GM19023 (cell line): Measurements from ENCODE around the gene CNOT6.

Experiments used
- ATAC-seq: cut with Tn5 transposase; IDR thresholded peaks from one replicate; pipeline ENCODE4 v1.9.1; 2021; ENCODE audit warnings: mild to moderate bottlenecking, moderate library complexity; ENCODE audit not compliant: unreplicated experiment

The CNOT6 gene

DNA sequence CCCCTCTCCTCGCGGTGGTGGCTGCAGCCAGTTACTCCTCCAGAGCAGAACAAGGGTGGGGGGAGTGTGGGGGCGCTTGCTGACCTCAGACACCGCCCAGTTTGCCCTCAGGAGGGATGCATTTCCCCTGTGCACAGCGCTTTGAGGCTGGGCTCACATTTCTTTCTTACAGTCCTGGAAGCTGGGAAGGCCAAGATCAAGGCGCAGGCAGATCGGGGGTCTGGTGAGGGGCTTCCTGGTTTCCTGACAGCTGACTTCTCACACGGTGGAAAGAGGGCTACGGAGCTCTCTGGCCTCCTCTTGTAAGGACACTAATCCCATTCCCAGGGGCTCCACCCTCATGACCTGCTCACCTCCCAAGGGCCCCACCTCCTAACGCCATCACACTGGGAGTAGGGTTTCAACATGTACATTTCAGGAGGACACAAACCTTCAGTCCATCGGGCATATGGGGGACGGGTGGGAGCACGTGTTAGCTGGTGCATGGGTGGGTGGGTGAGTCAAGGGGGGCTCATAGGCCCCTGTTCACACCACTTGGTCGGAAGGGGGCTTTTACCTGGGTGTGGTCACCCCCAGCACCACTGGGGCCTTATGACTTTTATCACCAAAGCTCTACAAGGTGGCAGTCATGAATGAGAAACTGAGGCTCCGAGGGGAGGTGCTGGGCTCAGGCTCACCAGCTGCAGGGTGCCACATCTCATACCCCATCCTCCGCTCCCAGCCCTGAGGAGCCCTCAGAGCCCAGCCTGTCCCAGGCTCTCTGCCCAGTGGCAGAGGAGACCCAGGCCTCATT is 104.8 kb downstream of the CNOT6 start:
- no peak for ATAC-seq

DNA sequence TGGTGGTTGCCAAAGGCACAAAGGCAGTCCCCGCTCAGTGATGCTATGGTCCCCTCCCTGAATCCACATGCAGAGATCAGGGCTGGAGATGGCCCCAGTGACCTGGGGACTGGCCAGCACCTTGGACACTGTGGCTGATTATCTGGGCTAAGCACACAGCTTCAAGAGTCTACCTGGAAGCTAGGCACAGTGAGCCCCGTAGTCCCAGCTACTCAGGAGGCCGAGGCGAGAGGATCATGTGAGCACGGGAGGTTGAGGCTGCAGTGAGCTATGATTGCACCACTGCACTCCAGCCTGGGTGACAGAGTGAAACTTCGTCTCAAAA is 105.4 kb downstream of the CNOT6 start:
- ATAC-seq, result no peak

DNA sequence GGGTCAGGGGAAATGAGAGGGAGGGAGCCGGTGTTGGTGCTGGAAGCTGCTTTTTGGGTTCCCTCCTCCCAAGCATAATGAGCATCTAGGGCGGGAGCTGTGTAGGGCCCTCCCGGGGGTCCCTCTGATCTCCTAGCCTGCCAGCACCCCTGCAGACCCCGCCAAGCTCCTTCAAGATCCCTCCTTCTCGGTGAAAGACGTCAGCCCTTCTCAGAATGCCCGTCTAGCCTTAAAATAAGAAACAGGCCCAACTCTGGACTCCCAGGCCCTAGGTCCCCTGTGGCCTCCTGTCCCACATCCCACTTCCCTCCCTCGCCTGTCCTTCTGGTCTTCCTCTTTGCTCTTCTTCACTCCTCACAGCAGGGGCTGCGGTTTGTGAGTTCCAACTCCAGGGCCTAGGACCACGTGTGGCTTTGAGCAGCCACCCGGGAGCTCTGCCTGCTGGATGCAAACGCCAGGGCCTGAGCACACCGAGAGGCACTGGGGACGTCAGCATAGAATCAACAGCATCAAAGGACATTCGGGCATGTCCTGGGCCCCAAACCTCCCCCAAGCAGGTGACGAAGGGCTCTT is 105.9 kb downstream of the CNOT6 start:
- ATAC-seq, result no peak

DNA sequence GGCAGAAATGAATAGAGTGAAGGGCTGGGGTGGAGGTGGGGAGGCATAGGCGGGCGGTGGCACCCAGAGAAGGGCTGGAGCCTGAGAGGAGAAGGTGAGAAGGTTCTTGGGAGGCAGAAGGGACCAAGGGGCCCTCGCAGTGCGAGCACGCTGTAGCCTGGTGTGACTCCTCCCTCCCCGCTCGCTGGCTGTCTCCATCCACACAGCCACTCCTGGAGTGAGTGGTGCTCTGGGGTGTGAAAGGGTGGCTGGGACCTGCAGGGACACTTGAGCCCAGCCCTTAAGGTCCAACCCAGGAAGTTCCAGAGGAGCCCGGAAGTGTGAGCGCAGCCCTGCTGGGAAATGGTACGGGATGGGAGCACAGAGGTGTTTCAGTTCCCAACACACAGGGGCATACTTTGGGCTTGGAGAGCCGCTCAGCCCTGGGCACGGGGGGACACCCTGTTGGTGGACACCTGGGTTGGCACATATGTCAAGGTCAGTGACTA is 106.4 kb downstream of the CNOT6 start:
- ATAC-seq, result no peak

DNA sequence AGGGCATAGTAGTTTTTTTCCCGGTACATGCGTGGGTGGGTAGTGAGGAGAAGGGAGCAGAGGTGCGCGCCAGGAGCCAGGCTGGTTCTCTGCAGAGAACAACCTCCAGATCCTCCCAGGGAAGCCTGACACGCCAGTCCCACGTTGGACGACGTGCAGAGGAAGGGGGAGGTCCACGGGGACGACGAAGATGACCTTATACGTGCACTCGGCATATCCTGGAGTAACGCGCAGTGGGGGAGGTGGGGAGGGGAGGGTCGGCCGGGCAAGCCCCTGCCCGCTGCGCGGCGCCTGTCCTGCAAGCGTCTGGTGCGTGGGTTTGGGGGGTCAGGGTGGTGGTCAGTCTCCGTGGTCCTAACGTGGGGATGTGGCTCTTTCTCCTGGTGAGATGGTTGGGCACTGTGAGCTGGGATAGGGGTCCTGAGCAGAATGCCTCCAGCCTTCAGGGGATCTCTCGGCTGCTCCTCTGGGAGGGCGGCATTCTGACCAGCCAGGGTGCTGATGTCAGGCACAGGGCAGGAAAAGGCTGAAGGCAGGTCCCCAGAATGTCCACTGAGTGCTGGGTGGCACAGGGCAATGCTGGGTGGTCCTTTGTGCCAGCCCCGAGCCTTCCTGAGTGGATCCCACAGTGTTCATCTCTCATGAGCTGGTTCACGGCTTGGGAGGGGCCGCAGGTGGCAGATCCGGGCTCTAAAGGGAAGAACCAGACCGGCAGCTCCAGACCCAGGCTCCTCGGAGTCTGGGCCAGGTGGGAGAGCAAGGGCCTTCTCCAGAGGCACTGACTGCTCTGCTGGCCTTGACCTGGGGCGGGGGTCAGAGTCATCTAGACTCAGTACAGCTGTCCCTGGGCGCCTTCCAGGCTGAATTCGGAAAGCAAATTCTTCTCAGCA is 107.7 kb downstream of the CNOT6 start:
- ATAC-seq, result no peak

DNA sequence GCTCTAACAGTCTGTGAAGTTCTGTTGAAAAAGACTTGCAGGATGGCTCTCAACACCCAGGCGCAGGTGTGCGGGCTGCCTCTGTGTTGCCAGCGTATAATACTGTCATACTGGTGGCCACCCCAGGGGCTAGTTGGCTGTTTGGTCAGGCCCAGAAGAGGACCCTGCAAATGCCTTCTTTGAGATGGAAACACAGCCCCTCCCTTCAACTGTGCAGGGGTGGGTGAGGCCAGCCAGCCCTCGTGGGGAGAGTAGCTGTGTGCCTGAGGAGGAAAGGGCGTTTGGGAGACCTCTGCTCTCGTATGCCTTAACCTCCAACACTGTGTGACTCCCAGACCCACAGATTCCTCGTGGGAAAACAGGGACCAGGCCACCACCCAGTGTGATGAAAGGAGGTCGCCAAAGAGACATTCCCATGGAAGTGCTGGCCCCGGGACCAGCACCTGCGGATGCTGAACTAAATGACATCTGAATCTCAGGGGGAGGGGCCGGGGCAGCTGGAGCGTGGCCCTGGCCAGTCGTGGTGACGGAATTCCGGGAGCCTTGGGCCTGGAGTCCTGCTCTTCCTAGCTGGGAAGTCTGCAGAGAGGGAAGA is 108.4 kb downstream of the CNOT6 start:
- no peak for ATAC-seq

DNA sequence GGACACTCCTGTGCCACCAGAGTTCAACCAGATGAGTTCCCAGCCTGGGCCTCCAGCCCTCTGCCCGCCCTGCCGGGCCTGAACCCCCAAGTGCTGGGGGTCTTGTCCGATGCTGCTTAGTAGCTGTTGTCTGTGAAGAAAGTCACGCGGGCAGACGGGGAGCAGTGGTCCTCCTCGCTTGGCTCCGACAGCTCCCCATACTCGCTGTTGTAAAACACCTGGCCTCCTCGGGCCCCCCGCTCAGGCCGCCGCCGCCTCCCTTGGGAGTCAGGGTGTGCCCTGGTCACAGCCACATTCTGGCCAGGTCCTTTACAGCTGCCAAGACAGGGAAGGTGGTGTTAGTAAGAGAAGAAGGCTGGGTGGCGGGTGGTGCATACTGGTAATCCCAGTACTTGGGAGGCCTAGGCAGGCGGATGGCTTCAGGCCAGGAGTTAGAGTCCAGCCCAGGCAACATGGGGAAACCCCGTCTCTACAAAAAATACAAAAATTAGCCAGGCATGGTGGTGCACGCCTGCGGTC is 109.0 kb downstream of the CNOT6 start:
- ATAC-seq, result no peak

DNA sequence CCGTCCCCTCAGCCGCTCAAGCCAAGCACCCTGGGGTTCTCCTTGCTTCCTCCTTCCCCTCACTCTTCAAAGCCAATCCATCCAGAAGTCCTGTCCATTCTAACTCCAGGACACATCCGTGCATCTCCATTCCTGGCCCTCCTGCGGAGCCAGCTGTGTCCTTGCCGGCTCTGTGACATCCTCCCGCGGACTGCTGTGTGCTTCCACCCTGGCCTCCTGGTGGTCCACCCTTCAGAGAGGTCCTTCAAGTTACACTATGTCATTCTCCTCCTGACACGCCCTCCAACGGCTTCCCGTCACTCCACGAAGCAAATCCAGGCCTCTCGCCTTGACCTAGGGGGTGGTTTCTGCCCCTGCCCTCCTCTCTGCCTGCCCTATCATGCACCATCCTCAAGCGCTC is 110.1 kb downstream of the CNOT6 start:
- ATAC-seq, result no peak

DNA sequence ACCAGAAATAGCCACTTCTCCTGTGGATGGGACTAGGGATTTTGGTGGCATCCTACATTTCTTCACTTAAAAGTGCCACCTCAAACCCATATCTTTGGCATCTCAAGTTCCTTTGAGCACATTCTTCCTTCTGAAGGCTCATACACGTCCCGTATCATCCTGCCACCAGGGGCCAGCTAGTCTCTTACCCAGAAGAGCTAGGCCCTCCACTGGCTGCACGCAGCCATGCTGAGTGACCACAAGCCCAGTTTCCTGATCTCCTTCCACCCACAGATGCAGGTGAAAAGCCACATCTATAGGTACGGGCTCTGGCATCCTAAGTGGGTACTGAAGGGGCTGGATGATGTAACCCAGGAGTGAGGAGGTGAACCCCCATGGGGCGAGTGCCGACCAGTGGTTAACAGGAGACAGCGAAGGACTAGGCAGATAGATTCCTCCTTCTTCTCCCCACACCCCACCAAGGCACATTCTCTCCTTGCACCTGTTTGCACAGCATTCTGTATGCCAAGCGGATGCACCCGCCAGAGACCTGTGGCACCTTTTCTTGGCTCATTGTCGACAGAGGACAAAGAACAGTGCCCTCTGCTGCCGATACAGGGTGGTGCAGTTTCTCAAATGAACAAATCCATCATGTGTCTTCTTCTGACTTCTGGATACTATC is 111.5 kb downstream of the CNOT6 start:
- no peak for ATAC-seq

DNA sequence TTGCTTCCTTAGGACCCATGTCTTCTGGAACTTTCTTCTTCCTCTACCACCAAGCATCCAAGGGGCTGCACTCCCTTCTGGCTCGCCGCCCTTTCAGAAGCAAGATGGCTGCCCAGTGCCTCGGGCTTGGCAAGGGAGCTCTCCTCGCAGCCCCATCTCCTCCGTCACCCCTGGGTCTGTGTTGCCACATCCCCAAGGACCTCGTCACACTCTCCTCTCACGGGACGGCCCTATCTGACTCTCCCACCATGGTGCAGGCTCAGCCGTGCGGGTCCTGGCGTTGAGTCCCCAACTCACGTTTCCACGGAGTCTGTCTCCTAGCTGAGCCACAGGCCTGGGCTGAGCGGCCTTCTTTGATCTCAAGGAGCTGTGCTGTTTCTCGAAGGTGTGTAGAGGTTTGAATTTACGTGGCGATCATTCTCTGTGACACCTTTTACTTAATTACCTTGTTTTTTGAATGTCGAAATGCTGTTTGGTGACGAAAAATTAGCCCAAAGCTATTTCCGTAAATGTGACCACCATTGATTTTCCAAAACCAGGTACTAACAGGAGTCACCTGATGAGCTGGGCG is 112.1 kb downstream of the CNOT6 start:
- ATAC-seq, result no peak

DNA sequence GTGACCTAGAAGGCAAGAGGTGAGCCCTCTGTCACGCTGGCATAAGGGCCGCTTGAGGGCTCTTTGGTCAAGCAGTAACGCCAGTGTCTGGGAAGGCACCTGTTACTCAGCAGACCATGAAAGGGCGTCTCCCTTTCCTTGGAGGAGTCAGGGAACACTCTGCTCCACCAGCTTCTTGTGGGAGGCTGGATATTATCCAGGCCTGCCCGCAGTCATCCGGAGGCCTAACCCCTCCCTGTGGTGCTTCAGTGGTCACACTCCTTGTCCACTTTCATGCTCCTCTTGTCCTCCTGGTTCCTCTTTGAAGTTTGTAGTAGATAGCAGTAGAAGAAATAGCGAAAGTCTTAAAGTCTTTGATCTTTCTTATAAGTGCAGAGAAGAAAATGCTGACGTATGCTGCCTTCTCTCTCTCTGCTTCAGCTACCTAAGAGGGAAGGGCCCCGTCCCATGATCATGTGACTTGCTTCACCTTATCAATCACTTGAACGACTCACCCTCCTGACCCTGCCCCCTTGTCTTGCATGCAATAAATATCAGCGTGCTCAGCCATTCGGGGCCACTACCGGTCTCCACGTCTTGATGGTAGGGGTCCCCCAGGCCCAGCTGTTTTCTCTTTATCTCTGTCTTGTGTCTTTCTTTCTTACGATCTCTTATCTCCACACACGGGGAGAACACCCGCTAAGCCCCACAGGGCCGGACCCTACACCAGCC is 113.8 kb downstream of the CNOT6 start:
- no peak for ATAC-seq

DNA sequence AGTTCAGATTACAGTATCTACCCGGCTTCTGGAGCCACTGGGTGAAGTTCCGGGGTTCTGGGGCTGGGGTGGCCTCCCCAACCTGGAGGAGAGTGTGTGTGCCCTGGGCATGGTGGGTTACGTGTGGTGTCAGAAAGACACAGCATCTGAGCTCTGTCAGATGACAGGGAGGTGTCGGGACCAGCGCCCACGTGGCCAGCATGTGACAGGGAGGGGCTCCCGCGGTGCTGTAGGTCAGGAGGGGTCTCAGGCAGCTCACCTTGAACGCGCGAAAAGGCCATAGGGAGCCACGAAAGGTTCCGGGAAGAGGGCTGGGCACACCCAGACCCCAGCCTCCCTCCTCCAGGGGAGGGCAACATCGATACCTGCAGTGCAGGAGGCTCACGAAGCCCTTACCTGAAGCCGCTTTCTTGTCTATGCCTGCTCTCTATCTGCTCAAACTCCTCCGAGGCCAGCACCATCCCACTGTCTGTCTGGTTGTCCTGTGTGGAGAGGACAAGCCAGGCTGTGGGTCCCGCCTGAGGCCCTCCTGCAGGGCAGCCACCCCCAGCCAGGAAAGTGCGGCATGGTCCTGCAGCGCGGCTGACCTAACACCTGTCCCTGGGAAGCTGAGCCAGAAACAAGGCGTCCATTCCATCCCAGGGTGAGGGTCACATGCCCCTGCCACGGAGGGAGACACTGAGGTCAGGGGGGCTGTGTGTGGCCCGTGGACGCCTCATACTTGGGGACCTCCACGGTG is 114.6 kb downstream of the CNOT6 start:
- no peak for ATAC-seq

DNA sequence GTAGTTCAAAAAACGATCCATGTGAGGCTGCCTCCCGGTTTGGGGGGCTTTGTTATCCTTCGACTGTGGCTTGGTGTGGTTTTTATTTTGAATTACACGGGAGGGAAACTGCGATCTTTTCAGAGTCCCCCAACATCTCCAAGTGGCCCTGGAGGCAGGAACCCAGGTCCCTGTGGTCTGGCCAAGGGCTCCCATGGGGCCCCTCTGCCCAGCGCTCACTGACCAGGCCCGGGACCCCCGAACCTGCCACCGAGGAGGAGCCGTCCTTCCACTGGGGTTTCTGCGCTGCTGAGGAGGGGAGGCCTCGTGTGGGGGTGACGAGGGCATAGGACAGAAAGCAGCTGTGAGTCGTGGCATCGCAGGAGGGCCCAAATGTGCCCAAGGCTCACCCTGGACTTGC is 115.2 kb downstream of the CNOT6 start:
- ATAC-seq, result no peak

DNA sequence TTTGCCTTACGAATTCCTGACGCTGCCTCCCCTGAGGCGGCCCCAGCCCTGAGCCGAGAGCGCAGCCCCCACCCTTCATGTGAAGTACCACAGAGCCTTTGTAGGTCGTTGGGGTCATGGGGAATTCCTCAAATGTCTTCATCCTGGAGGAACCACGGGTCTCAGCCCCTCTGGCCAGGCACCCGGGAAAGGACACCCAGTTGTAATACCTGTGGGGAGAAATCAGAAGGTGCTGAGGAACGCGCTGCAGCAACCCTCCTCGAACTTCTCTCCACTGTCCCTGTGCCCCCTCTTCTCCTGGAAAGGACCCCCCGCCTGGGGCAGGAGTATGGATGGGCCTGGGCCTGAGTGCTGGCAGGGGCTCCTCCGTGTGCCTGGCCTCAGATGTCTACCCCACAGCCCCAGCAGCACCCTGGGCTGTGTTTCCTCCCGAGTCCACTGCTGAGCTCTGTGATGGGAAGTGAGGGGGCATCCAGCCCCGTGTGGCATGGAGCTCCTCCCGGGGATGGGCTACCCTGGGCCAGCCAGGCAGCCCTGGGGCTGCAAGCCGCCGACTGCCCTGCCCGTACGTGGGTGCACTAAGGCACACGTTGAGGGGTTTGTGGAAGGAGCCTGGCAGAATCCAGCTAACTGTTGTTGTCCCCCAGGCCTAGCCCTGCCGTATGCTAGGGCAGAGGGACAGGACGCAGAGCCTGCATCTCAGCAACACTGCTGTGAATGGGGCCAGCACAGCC is 115.8 kb downstream of the CNOT6 start:
- no peak for ATAC-seq

DNA sequence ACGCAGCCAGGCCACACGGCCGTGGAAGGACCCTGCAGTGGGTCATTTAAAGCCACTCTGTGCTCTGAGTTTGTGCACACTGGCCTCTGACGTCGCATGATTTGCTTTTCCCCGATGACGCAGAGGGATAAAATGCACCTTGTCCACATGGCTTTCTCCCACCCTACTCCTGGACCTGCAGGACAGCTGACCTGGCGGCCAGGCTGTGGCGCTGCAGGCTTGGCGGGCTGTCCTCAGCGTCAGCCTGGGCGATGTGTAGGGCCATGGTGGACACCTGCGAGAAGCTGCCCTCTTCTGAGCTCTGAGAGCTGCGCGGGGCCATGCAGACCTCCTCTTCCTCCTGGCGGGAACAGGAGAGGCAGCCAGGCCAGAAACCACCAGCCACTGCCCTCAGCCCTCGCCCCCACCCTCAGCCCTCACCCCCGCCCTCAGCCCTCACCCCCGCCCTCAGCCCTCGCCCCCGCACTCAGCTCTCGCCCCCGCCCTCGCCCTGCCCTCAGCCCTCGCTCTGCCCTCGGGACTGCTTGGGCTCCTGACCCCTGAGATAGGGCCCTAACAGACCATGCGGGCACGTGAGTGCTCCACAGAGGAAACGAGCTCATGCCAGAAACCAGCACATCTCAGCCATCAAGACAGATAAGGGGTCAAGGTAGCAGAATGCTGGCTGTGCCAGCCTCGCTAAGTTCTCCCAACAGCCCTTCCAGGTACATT is 117.1 kb downstream of the CNOT6 start:
- ATAC-seq, result no peak

DNA sequence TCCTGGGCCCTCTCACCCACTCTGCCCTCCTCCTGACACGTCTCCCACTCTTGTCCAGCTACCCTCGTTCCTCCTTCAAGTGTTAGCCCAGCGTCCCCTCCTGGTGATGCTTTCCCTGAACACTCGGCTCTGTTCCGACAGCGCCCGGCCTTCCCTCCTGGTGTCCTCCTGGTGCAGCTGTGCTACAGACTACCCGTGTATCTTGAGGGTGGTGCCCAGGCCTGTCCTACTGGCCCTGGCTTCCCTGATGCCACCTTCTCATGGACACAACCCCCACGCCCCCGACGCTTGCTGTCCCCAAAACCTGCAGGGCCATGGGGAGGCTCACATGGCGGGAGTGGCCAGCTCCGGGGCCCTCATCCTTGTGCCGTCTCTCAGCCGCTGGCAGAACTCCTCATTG is 118.5 kb downstream of the CNOT6 start:
- no peak for ATAC-seq

DNA sequence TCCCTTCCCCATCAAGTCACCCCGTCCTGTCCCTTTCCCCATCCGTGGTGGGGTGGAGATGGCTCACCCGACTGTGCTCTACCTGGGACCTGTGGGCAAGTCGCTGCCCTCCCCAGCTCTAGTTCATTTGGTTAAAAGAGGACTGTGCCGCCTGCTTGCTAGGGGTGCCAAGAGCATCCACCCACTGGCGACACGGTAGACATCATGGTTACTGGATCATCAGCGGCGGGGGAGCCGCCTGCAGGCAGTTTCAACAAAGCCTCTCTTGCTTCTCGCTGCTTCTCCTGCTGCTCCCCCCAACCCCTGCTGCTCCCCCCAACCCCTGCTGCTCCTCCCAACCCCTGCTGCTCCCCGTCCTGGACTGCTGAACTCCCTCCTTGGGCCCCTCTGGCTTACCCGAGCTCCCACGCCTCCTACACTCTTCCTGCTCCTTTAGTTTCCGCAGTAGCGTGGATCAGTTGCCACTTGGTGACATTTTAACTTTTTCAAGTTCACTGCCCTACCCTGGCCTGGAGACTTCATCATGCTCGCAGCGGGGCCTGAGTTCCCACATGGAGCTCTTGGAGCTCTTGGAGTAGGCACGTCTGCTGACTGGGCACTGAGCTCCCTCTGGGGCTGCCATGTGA is 119.1 kb downstream of the CNOT6 start:
- no peak for ATAC-seq
